CD14-positive monocyte (primary cell): Measurements from ENCODE around the gene SELENOO. TPM values are rescaled to one million over a fixed set of nuclear protein-coding genes. Genes with fewer than 3 reads are reported as not detected.

Experiments
- DNase-seq, 3 donors: peaks; one replicate each; pipeline ENCODE4 v3.0.0-alpha.2; 2011 to 2022
- H2AFZ ChIP-seq: 2 replicates; pipeline ENCODE4 v1.6.0; 2012; ENCODE audit warnings: mild to moderate bottlenecking, low read depth, low read length, inconsistent platforms; ENCODE audit not compliant: insufficient read depth, poor library complexity, severe bottlenecking
- H3K27ac ChIP-seq, 2 donors: 1 replicate in 1 of 2; 2 replicates in 1 of 2; pipeline ENCODE4 v1.5.1; 2012 to 2013; ENCODE audit warnings: low read length in 2 of 2, control low read depth in 1 of 2, inconsistent platforms in 1 of 2, low read depth in 1 of 2, mild to moderate bottlenecking in 1 of 2
- H3K27me3 ChIP-seq, 2 donors: one replicate each; pipeline versions ENCODE4 v1.6.0 to v1.6.1; 2011 to 2013; ENCODE audit warnings: low read length in 2 of 2; ENCODE audit not compliant: control insufficient read depth in 2 of 2, insufficient read depth in 2 of 2
- H3K36me3 ChIP-seq, 2 donors: replicated peaks in 1 of 2; 1 replicate in 1 of 2; 2 replicates in 1 of 2; pipeline versions ENCODE4 v1.5.1 to v1.6.1; 2012 to 2013; ENCODE audit warnings: low read length in 2 of 2, control low read depth in 1 of 2, inconsistent platforms in 1 of 2, mild to moderate bottlenecking in 1 of 2; ENCODE audit not compliant: insufficient read depth in 2 of 2, control insufficient read depth in 1 of 2
- H3K4me1 ChIP-seq, 2 donors: 1 replicate in 1 of 2; 2 replicates in 1 of 2; pipeline versions ENCODE4 v1.5.1 to v1.6.1; 2012 to 2013; ENCODE audit warnings: low read length in 2 of 2, control low read depth in 1 of 2, inconsistent platforms in 1 of 2, mild to moderate bottlenecking in 1 of 2, moderate library complexity in 1 of 2; ENCODE audit not compliant: insufficient read depth in 2 of 2, control insufficient read depth in 1 of 2
- H3K4me2 ChIP-seq: replicated peaks from 2 replicates; pipeline ENCODE3; 2012; ENCODE audit warnings: low read length, moderate library complexity, mild to moderate bottlenecking; ENCODE audit not compliant: poor library complexity, severe bottlenecking; ENCODE audit errors: extremely low read depth
- H3K4me3 ChIP-seq, 3 experiments: fragments of 200-600 bp in 1 of 3; sonication (generic) in 1 of 3; replicated peaks in 1 of 3; 1 replicate in 2 of 3; 2 replicates in 1 of 3; pipeline ENCODE4 v1.5.1; 2011 to 2013; ENCODE audit warnings: low read length in 3 of 3, mild to moderate bottlenecking in 3 of 3, control low read depth in 2 of 3, low read depth in 2 of 3, inconsistent platforms in 1 of 3, moderate library complexity in 1 of 3
- H3K79me2 ChIP-seq: 2 replicates; pipeline ENCODE4 v1.6.0; 2012; ENCODE audit warnings: mild to moderate bottlenecking, control low read depth, inconsistent platforms, low read length, moderate library complexity; ENCODE audit not compliant: insufficient read depth
- H3K9ac ChIP-seq: 2 replicates; pipeline ENCODE4 v1.6.0; 2017; ENCODE audit warnings: low read length, mild to moderate bottlenecking; ENCODE audit not compliant: insufficient read depth, poor library complexity, severe bottlenecking
- H3K9me3 ChIP-seq, 2 donors: replicated peaks in 1 of 2; 1 replicate in 1 of 2; 2 replicates in 1 of 2; pipeline versions ENCODE4 v1.5.1 to v1.6.1; 2012 to 2013; ENCODE audit warnings: low read length in 2 of 2, control low read depth in 1 of 2; ENCODE audit not compliant: control insufficient read depth in 1 of 2, insufficient read depth in 1 of 2
- H4K20me1 ChIP-seq: 2 replicates; pipeline ENCODE4 v1.6.0; 2012; ENCODE audit warnings: mild to moderate bottlenecking, low read length, control low read depth, moderate library complexity; ENCODE audit not compliant: insufficient read depth
- H3K27ac Mint-ChIP-seq, 7 donors: one replicate each; pipeline ENCODE4 v1.8.0; 2020; ENCODE audit warnings: mild to moderate bottlenecking in 7 of 7, mixed read lengths in 7 of 7, moderate library complexity in 6 of 7, inconsistent platforms in 2 of 7
- H3K27me3 Mint-ChIP-seq, 3 donors: one replicate each; pipeline ENCODE4 v1.8.0; 2021 to 2022; ENCODE audit warnings: low read depth in 3 of 3, mild to moderate bottlenecking in 3 of 3, mixed read lengths in 3 of 3, moderate library complexity in 3 of 3, inconsistent platforms in 1 of 3
- H3K36me3 Mint-ChIP-seq, 2 donors: one replicate each; pipeline ENCODE4 v1.8.0; 2020; ENCODE audit warnings: mixed read lengths in 2 of 2, inconsistent platforms in 1 of 2, mild to moderate bottlenecking in 1 of 2
- H3K4me1 Mint-ChIP-seq: one replicate; pipeline ENCODE4 v1.8.0; 2020; ENCODE audit warnings: mild to moderate bottlenecking, mixed read lengths
- H3K4me3 Mint-ChIP-seq, 2 donors: one replicate each; pipeline ENCODE4 v1.8.0; 2020; ENCODE audit warnings: mild to moderate bottlenecking in 2 of 2, mixed read lengths in 2 of 2, moderate library complexity in 1 of 2
- H3K9me3 Mint-ChIP-seq, 7 donors: one replicate each; pipeline ENCODE4 v1.8.0; 2020 to 2022; ENCODE audit warnings: mixed read lengths in 7 of 7, mild to moderate bottlenecking in 6 of 7, moderate library complexity in 6 of 7, inconsistent platforms in 2 of 7
- WGBS: methylation state at CpG from one replicate; pipeline ENCODE4 v1.1.5; 2013; ENCODE audit warnings: missing lambda C conversion rate; ENCODE audit not compliant: insufficient coverage; 5-methylcytosine and 5-hydroxymethylcytosine counted together
- intact Hi-C, 2 donors: fragments of 100-400 bp; cut with micrococcal nuclease; formaldehyde crosslinking; loops; one replicate each; pipeline versions ENCODE4 v1.15.0 to v1.15.1; 2023
- polyA plus RNA-seq, 3 donors: library from polyadenylated mRNA; depleted of rRNA in 1 of 3; unstranded in 2 of 3; stranded (reverse) in 1 of 3; fragments of 300-500 nt in 2 of 3; fragments of >200 nt in 1 of 3; fragmentation: Illumina TruSeq in 2 of 3; gene quantifications; 1 replicate in 2 of 3; 2 replicates in 1 of 3; pipeline ENCODE4 v1.2.3, GENCODE V29; 2012 to 2021
- TF ChIP-seq, protein P1 (sequence below): fragments of 200-600 bp; IDR thresholded peaks from one replicate; pipeline ENCODE4 v1.8.0; 2022; ENCODE audit warnings: antibody characterized with exemption, mild to moderate bottlenecking

Gene SELENOO
- polyA plus RNA-seq, 3 donors: 2.7 to 76.9 (median 8.7) TPM

DNA sequence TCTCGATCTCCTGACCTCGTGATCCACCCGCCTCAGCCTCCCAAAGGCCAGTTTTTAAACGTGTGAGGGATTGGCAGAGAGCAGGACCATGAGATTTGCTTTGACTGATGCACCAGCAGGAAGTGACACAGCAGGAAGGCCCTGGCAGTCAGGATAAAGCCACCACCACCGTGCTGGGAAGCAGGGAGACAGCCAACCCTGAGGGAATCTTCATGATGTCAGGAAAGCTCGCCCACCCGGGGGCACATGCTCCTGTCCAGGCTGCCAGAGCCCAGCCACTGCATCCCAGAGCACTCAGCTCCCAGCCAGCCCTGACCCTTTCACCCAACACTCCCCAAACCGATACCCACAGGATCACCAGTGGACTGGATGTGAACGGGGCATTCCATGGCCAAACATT lies 37.9 kb downstream of the SELENOO start:
- Mint-ChIP-seq H3K27ac (peak overlapping the region in 3 of 7 donors; percentile 30 to 82 (median 32)), H3K4me1 (peaks cover 30% of the 10 kb centered on the region), H3K27me3 (no peaks in the 10 kb centered on the region), H3K4me3 (no peak overlapping the region), H3K36me3 (peaks cover 36 to 62% of the 10 kb centered on the region in 2 donors), H3K9me3 (peaks cover 0 to 6% (median 2%) of the 10 kb centered on the region in 7 donors)
- Histone ChIP-seq H3K27ac (no peak overlapping the region), H3K4me3 (no peak overlapping the region), H3K9ac (no peak overlapping the region), H3K27me3 (no peaks in the 10 kb centered on the region), H3K4me2 (no peak overlapping the region), H3K4me1 (peaks cover 25 to 28% of the 10 kb centered on the region in 2 donors), H3K36me3 (peaks cover 21 to 28% of the 10 kb centered on the region in 2 donors), H4K20me1 (peaks cover 39% of the 10 kb centered on the region), H3K9me3 (no peaks in the 10 kb centered on the region), H3K79me2 (peaks cover 75% of the 10 kb centered on the region), H2AFZ (no peak overlapping the region)
- WGBS: 77% methylated on average over 7 of the region's 9 CpGs
- no peak for DNase-seq
- TF ChIP-seq, protein P1, sequence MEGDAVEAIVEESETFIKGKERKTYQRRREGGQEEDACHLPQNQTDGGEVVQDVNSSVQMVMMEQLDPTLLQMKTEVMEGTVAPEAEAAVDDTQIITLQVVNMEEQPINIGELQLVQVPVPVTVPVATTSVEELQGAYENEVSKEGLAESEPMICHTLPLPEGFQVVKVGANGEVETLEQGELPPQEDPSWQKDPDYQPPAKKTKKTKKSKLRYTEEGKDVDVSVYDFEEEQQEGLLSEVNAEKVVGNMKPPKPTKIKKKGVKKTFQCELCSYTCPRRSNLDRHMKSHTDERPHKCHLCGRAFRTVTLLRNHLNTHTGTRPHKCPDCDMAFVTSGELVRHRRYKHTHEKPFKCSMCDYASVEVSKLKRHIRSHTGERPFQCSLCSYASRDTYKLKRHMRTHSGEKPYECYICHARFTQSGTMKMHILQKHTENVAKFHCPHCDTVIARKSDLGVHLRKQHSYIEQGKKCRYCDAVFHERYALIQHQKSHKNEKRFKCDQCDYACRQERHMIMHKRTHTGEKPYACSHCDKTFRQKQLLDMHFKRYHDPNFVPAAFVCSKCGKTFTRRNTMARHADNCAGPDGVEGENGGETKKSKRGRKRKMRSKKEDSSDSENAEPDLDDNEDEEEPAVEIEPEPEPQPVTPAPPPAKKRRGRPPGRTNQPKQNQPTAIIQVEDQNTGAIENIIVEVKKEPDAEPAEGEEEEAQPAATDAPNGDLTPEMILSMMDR: no peak
- intact Hi-C loops: no loop called here

DNA sequence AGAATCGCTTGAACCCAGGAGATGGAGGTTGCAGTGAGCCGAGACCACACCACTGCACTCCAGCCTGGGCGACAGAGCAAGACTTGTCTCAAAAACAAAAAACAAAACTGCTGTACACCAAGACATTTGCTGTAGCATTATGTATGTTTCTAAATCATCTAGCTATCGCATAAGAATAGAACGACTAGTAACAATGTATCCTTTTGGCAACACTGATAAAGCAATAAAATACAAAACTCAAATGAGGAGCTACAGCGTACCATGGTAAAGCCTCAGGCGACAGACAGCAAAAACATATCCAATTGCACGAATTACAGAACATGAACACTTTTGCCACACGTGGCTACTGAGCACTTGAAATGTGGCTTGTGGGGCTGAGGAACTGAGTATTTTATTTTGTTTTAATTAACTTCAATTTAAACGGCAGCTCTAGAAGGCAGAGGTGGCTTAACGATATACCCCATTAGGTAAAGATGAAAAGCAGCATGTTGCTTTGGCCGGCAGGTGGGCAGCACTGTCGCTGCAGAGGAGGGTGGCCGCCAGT lies 41.7 kb downstream of the SELENOO start:
- no peaks in the 10 kb centered on the region for H3K9me3 ChIP-seq
- H3K4me3 ChIP-seq: peak overlapping the region in 1 of 3 experiments; percentile 98
- peaks cover 24 to 42% of the 10 kb centered on the region in 2 donors for H3K36me3 Mint-ChIP-seq
- peak overlapping the region; percentile 44 for H3K4me2 ChIP-seq
- no peaks in the 10 kb centered on the region for H3K27me3 Mint-ChIP-seq
- TF ChIP-seq, protein P1: no peak
- H3K79me2 ChIP-seq: peaks cover 74% of the 10 kb centered on the region
- H3K27me3 ChIP-seq: no peaks in the 10 kb centered on the region
- H3K36me3 ChIP-seq: peaks cover 19 to 35% of the 10 kb centered on the region in 2 donors
- H3K4me1 ChIP-seq: peaks cover 43 to 49% of the 10 kb centered on the region in 2 donors
- H3K27ac ChIP-seq: no peak overlapping the region
- peak overlapping the region in 2 of 7 donors; percentile 40 to 54 for H3K27ac Mint-ChIP-seq
- H3K4me1 Mint-ChIP-seq: peaks cover 43% of the 10 kb centered on the region
- H3K4me3 Mint-ChIP-seq: peak overlapping the region in 1 of 2 donors; percentile 0
- H3K9me3 Mint-ChIP-seq: peaks cover 0 to 2% (median 0%) of the 10 kb centered on the region in 7 donors
- H3K9ac ChIP-seq: peak overlapping the region; percentile 1
- 100% methylated on average over 2 of the region's 14 CpGs for WGBS
- DNase-seq: no peak
- H4K20me1 ChIP-seq: peaks cover 20% of the 10 kb centered on the region
- intact Hi-C loops: no loop called here
- H2AFZ ChIP-seq: no peak overlapping the region
